ENCODE measurements around the gene SPRED3. TPM values are rescaled to one million over a fixed set of nuclear protein-coding genes. Genes with fewer than 3 reads are reported as not detected.

SPRED3 gene
- total RNA-seq, 1 experiment from 2014 or later: 7.2 TPM

GRCh38 chr19:38378866-38379265 lies 9.6 kb upstream of the SPRED3 start:
- no peak for ATAC-seq
- H3K36me3 Mint-ChIP-seq: peaks cover 39% of the 10 kb centered on the region
- ChIA-PET POLR2A (interaction anchor here (0.6 kb wide), 1 partner anchor 185 kb away, joined by 3 read pairs; no protein-coding TSS in a partner anchor), CTCF (interaction anchor here (1.8 kb wide), 1 partner anchor 146 kb away, joined by 4 read pairs; no protein-coding TSS in a partner anchor)
- DNase-seq (ENCODE audit: low spot score): no peak
- no peaks in the 10 kb centered on the region for H3K9me3 Mint-ChIP-seq
- TF ChIP-seq ZSCAN18 (CRISPR knock-in tag; IDR thresholded peaks at IDR 0.05): no peak
- TF ChIP-seq ZNF532 (CRISPR knock-in tag; IDR thresholded peaks at IDR 0.05; ENCODE audit: borderline replicate concordance): no peak
- no peak for TF ChIP-seq E2F1 (CRISPR knock-in tag; IDR thresholded peaks at IDR 0.05)
- TF ChIP-seq FOXJ3 (CRISPR knock-in tag; IDR thresholded peaks at IDR 0.05; ENCODE audit: borderline replicate concordance): no peak
- TF ChIP-seq FOXK1 (CRISPR knock-in tag; IDR thresholded peaks at IDR 0.05): no peak
- no peak for TF ChIP-seq ATF6 (CRISPR knock-in tag; IDR thresholded peaks at IDR 0.05)
- no peak for TF ChIP-seq NFE2L1 (CRISPR knock-in tag; IDR thresholded peaks at IDR 0.05)
- TF ChIP-seq ZNF138 (CRISPR knock-in tag; conservative IDR thresholded peaks at IDR 0.05): no peak
- TF ChIP-seq HMGA2 (CRISPR knock-in tag; IDR thresholded peaks at IDR 0.05): no peak
- no peak for TF ChIP-seq PRDM15 (CRISPR knock-in tag; IDR thresholded peaks at IDR 0.05)
- TF ChIP-seq ZNF263 (CRISPR knock-in tag; IDR thresholded peaks at IDR 0.05; ENCODE audit: low read depth): no peak
- no peaks in the 10 kb centered on the region for H3K27me3 Mint-ChIP-seq (ENCODE audit: low read depth)
- H3K27ac Mint-ChIP-seq: no peak overlapping the region
- no peak overlapping the region for H3K4me3 Mint-ChIP-seq
- H3K4me1 Mint-ChIP-seq: peaks cover 14% of the 10 kb centered on the region

- TF ChIP-seq HMGA2 (CRISPR knock-in tag; IDR thresholded peaks at IDR 0.05) (no peak), ATF1 (CRISPR knock-in tag; IDR thresholded peaks at IDR 0.05) (no peak), EMX1 (CRISPR knock-in tag; IDR thresholded peaks at IDR 0.05) (no peak), OVOL2 (CRISPR knock-in tag; IDR thresholded peaks at IDR 0.05; ENCODE audit: borderline replicate concordance) (no peak), ZNF281 (CRISPR knock-in tag; IDR thresholded peaks at IDR 0.05) (no peak)
- no peak overlapping the region for H3K27ac Mint-ChIP-seq
- ATAC-seq (no peak), DNase-seq (ENCODE audit: low spot score) (no peak)
- ChIA-PET CTCF (no interaction called here), POLR2A (no interaction called here)
- no peak overlapping the region for H3K4me3 Mint-ChIP-seq
- H3K36me3 Mint-ChIP-seq: peaks cover 39% of the 10 kb centered on the region
- H3K27me3 Mint-ChIP-seq (ENCODE audit: low read depth): no peaks in the 10 kb centered on the region
- peaks cover 8% of the 10 kb centered on the region for H3K4me1 Mint-ChIP-seq
- no peaks in the 10 kb centered on the region for H3K9me3 Mint-ChIP-seq
These were observed 7.4 kb upstream of the SPRED3 start for GRCh38 chr19:38381138-38381537.

Measured in WTC11 (cell line).